ENCODE data around the gene PERM1.
A peak's percentile ranks its signal among the peaks of the same experiment; 100 is the strongest.

PERM1 gene

GRCh38 chr1:967466-968343 lies 14.2 kb downstream of the PERM1 start:
- Mint-ChIP-seq H3K9me3 (no peaks in the 10 kb centered on the region), H3K4me1 (peaks cover 19% of the 10 kb centered on the region), H3K27ac (no peak overlapping the region), H3K27me3 (peaks cover 48% of the 10 kb centered on the region), H3K4me3 (peak overlapping the region in 1 of 2 donors; percentile 26)
- DNase-seq (no peak), ATAC-seq (no peak)

DNA sequence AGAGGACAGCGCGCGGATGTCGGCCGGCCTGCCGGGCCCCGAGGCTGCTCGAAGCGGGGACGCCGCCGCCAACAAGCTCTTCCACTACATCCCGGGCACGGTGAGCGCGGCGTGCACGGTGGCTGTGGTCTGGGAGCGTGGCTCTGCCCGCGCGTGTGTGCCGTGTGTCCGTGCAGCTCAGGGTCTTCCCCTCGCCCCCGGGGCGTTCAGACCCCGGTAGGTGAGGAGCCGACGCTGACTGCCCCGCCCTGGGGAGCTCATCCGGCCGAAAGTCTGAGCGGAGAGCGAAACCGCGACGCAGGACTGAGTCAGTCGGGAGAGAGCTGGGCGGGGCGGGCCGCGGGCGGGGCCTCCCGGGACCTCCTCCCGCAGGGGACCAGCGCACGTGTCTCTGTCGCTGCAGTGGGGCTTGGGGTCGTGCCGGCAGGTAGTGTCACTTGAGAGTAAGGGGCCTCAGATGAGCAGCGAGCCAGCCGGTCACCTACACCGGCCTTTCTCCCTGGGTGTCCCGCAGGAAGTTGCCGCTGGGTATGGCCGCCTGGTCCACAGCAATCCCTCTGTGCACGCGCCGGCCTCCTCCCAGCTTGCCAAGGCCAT lies 15.1 kb downstream of the PERM1 start:
- Mint-ChIP-seq H3K4me1 (peaks cover 23% of the 10 kb centered on the region), H3K4me3 (peak overlapping the region; percentile 81 to 91), H3K27ac (peak overlapping the region in 1 of 2 donors; percentile 40), H3K9me3 (no peaks in the 10 kb centered on the region), H3K27me3 (peaks cover 39% of the 10 kb centered on the region)
- ATAC-seq (peak; percentile 81), DNase-seq (peak; percentile 72 to 73)

GRCh38 chr1:966135-966703 lies 15.7 kb downstream of the PERM1 start, which contains the start of gene PLEKHN1:
Gene PLEKHN1, plus strand, starts transcription at chr1:966482. Its CDS starts 50 bp downstream, at chr1:966532.
- H3K27me3 Mint-ChIP-seq = peaks cover 33% of the 10 kb centered on the region
- DNase-seq (no peak), ATAC-seq (peak; percentile 53)
- H3K9me3 Mint-ChIP-seq = no peaks in the 10 kb centered on the region
- H3K4me3 Mint-ChIP-seq = peak within 1 kb of the TSS; percentile 81 to 91
- peaks cover 29% of the 10 kb centered on the region for H3K4me1 Mint-ChIP-seq
- H3K27ac Mint-ChIP-seq = peak within 1 kb of the TSS in 1 of 2 donors; percentile 40

GRCh38 chr1:965526-966134 lies 16.3 kb downstream of the PERM1 start:
- Mint-ChIP-seq H3K27me3 (peaks cover 28% of the 10 kb centered on the region), H3K9me3 (no peaks in the 10 kb centered on the region), H3K4me1 (peaks cover 30% of the 10 kb centered on the region), H3K4me3 (peak overlapping the region; percentile 51 to 64), H3K27ac (no peak overlapping the region)
- ATAC-seq (no peak), DNase-seq (no peak)

- ATAC-seq = no peak
Observed at GRCh38 chr1:964691-965525, 17.0 kb downstream of the PERM1 start.

GRCh38 chr1:963746-964525 lies 18.0 kb downstream of the PERM1 start:
- H3K27me3 Mint-ChIP-seq = peaks cover 11% of the 10 kb centered on the region
- no peak overlapping the region for H3K27ac Mint-ChIP-seq
- no peak for DNase-seq
- no peak for ATAC-seq
- no peak overlapping the region for H3K4me3 Mint-ChIP-seq
- H3K9me3 Mint-ChIP-seq = no peaks in the 10 kb centered on the region
- peaks cover 30% of the 10 kb centered on the region for H3K4me1 Mint-ChIP-seq

More at GRCh38 chr1:964691-965525, 17.0 kb downstream of the PERM1 start:
- Mint-ChIP-seq H3K27me3 (peaks cover 20% of the 10 kb centered on the region), H3K4me1 (peaks cover 30% of the 10 kb centered on the region), H3K9me3 (no peaks in the 10 kb centered on the region), H3K27ac (no peak overlapping the region), H3K4me3 (no peak overlapping the region)
- no peak for DNase-seq

DNA sequence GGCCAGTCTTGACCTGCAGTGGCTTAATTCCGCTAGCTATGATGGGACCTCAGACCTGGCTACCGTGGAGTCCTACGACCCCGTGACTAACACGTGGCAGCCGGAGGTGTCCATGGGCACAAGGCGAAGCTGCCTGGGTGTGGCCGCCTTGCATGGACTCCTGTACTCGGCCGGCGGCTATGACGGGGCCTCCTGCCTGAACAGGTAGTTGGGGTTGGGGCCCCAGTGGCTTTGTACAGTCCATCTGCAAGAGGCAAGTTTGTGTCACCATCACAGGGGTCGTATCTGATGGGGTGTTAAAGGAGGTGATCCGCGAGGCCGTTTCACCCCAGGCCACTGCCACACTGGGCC lies 18.6 kb downstream of the PERM1 start:
- Mint-ChIP-seq H3K27ac (no peak overlapping the region), H3K27me3 (peaks cover 4% of the 10 kb centered on the region), H3K4me3 (no peak overlapping the region), H3K4me1 (peaks cover 35% of the 10 kb centered on the region), H3K9me3 (no peaks in the 10 kb centered on the region)
- ATAC-seq (no peak), DNase-seq (no peak)

DNA sequence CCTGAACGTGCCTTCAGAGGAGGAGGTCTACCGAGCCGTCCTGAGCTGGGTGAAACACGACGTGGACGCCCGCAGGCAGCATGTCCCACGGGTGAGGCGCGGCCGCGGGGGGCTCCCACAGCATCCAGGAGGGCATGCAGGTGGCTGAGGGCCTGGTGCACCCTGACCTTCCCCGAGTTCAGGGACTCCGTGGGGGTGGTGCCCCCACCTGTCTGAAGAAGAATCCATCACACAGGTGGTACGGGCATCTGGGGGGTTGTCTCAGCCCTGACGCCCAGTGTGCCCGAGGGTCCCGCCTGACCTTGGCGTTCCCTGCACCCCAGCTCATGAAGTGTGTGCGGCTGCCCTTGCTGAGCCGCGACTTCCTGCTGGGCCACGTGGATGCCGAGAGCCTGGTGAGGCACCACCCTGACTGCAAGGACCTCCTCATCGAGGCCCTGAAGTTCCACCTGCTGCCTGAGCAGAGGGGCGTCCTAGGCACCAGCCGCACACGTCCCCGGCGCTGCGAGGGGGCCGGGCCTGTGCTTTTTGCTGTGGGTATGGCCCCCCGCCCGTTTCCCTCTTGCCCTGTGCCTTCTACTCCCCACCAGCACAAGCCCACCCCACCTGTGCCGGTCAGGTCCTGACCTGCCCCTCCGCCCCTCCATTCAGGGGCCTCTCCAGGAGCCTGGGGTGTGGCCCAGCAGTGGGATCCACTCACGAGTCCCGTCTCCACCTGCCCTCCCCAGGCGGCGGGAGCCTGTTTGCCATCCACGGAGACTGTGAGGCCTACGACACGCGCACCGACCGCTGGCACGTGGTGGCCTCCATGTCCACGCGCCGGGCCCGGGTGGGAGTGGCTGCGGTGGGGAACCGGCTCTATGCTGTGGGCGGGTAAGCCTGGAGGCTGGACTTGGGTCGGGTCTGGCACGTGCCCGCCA lies 19.3 kb downstream of the PERM1 start:
- H3K4me3 Mint-ChIP-seq = peak overlapping the region; percentile 42 to 55
- ATAC-seq (no peak), DNase-seq (no peak)
- H3K27ac Mint-ChIP-seq = no peak overlapping the region
- H3K9me3 Mint-ChIP-seq = no peaks in the 10 kb centered on the region
- no peaks in the 10 kb centered on the region for H3K27me3 Mint-ChIP-seq
- peaks cover 41% of the 10 kb centered on the region for H3K4me1 Mint-ChIP-seq

DNA sequence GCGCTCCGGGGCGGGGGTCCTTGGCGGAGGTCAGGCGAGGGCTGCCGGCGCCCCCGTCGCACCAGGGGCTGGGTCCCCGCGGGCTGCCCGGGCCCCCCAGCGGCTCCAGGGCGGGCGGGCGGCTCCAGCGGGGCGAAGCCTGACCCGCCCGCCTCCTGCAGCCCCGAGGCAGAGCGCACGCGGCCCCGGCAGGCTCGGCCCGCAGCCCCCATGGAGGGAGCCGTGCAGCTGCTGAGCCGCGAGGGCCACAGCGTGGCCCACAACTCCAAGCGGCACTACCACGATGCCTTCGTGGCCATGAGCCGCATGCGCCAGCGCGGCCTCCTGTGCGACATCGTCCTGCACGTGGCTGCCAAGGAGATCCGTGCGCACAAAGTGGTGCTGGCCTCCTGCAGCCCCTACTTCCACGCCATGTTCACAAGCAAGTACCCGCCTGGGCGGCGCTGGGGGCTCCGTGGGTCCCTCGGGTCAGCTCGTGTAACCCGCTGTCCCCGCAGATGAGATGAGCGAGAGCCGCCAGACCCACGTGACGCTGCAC lies 20.7 kb downstream of the PERM1 start:
- no peak for ATAC-seq
- H3K27me3 Mint-ChIP-seq = no peaks in the 10 kb centered on the region
- DNase-seq = no peak
- no peaks in the 10 kb centered on the region for H3K9me3 Mint-ChIP-seq
- no peak overlapping the region for H3K27ac Mint-ChIP-seq
- peak overlapping the region; percentile 50 to 57 for H3K4me3 Mint-ChIP-seq
- peaks cover 43% of the 10 kb centered on the region for H3K4me1 Mint-ChIP-seq

DNA sequence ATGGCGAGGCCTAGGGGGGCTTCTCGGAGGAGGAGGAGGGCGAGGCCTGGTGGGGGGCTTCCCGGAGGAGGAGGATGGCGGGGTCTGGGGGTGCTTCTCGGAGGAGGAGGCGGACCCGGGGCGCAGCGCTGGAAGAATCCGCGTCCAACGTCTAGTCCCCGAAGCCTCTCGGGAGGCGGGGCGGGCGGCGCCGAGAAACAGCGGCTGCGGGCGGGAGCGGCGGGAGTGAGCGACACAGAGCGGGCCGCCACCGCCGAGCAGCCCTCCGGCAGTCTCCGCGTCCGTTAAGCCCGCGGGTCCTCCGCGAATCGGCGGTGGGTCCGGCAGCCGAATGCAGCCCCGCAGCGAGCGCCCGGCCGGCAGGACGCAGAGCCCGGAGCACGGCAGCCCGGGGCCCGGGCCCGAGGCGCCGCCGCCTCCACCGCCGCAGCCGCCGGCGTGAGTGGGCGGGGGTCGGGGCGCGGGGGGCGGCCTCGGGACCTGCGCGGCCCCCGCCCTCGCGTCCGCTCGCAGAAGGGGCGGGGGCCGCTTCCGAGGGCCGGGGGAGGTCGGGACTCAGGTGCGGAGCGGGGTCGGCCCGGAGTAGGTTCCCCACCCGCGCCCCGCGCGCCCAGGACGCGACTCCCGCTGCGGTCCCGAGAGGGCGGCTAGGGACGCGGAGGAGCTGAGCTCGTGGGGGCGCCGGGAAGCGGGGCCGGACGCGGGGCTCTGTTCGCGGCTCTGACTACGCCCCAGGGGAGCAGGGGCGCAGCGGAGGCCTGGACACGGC lies 21.3 kb downstream of the PERM1 start, which contains the start of gene KLHL17:
KLHL17 (plus strand) TSS at position 222 of the 769 bp plus-strand sequence; CDS start at position 332, 110 bp downstream.
- peak; percentile 63 for ATAC-seq
- Mint-ChIP-seq H3K27ac (peak within 1 kb of the TSS; percentile 88 to 91), H3K4me3 (peak within 1 kb of the TSS; percentile 92 to 97), H3K27me3 (no peaks in the 10 kb centered on the region), H3K9me3 (no peaks in the 10 kb centered on the region), H3K4me1 (peaks cover 37% of the 10 kb centered on the region)
- peak; percentile 77 to 83 for DNase-seq

DNA sequence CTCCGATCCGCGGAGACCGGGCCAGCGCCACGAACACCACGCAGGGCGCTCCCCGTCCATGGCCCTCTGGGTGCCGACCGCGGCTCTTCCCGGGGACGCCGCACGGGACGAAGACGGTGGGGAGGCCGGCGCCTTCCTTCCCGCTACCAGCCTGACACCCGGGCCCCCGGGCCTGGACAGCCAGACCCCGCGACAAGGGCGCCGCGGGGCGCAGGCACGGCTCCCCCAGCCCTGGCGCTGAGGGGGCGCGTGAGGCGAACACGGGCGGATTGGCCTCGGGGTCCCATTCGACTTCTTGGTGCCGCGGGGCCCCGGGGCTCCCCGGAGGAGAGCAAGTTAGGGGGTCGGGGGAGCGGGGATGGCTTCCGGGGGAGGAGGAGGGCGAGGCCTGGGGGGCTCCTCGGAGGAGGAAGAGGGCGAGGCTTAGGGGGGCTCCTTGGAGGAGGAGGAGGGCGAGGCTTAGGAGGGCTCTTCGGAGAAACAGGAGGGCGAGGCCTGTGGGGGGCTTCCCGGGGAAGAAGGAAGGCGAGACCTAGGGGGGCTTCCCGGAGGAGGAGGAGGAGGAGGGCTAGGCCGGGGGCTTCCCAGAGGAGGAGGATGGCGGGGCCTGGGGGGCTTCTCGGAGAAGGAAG lies 22.0 kb downstream of the PERM1 start:
- Mint-ChIP-seq H3K9me3 (no peaks in the 10 kb centered on the region), H3K27me3 (no peaks in the 10 kb centered on the region), H3K4me1 (peaks cover 36% of the 10 kb centered on the region), H3K27ac (peak overlapping the region in 1 of 2 donors; percentile 88), H3K4me3 (peak overlapping the region; percentile 92 to 97)
- ATAC-seq (peak; percentile 19), DNase-seq (no peak)
